ENCODE results near the gene COMT.
"Not testable (repeated sequence)": the region's sequence is repeated elsewhere in the genome, so short reads cannot be mapped to it uniquely, and the experiment has no call there.

The COMT gene

GRCh38 chr22:19909350-19910179 lies 32.0 kb upstream of the COMT start:
- DNase-seq (ENCODE audit: low spot score), result peak; percentile 89

DNA sequence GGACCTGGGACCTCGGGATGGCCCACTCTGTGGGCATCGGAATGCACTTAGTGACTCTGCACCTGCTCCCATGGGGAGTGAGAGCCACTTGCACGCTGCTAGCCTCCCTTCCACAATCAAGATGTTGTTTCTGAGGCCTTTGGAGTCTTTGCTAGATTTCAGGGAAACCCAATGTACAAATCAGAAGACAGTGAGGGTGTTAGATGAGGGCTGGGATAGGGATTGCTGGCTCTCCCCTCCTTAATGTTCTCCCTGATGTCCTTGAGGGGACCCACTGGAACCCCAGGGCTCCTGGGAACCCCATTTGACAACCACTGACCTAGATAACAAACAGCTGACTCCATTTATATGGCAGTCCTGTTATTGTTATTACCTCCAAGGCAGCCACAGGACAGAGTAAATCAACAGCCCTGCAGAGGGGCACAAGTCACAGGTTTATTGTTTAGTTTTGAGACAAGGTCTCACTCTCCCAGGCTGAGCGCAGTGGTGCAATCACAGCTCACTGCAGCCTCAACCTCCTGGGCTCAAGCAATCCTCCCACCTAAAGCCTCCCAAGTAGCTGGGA lies 31.3 kb upstream of the COMT start:
- no peak for DNase-seq (ENCODE audit: low spot score)

- DNase-seq (ENCODE audit: low spot score), result no peak
Observed at GRCh38 chr22:19911540-19912270, 29.9 kb upstream of the COMT start.

- no peak for DNase-seq (ENCODE audit: low spot score)
Observed at GRCh38 chr22:19912271-19912999, 29.1 kb upstream of the COMT start.

DNA sequence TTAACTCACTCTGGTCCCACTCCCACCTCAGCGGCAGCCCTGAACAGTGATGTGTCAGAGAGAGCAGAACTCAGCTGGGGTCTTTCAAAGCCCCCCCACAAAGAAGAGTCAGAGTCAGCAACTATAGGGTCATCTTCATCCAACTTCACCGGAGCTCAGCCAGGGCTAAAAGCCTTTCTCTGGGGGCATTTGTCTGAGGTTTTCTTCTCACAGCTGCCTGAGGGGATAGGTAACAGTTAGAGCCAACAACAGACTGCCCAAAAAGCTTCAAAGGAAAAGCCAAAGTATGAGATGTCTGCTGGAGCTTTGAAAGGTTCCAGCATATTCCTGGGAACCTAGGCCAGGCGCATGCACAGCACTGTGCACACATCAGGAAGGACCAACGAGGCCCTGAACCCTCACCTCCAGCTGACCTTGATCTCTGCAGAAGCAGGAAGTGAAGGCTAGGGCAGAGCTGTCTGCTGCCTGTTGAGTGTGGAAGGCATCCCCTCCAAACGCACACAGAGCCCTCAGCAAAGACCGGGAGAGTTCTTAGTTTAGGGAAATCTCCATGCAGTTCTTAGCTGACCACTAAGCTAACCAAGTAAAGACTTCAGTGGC lies 28.1 kb upstream of the COMT start:
- no peak for DNase-seq (ENCODE audit: low spot score)

- no peak for DNase-seq (ENCODE audit: low spot score)
Observed at GRCh38 chr22:19914201-19914943, 27.2 kb upstream of the COMT start.

- no peak for DNase-seq (ENCODE audit: low spot score)
Observed at GRCh38 chr22:19915287-19915954, 26.2 kb upstream of the COMT start.

DNA sequence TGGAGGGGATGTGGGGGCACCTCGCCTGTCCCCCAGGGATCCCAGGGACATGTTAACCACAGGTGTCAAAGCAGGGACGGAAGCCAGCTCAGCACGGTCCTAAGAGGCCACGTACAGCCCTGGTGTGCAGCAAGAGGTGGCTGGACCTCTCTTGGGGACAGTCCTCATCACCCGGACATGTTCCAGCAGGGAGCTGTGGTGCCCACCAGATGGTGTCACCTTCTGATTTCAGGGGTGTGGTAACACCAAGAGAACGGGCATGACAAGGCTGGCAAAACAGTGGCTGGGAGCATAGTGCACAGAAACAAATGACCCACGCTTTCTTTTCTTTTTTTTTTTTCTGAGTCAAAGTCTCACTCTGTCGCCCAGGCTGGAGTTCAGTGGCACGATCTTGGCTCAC lies 25.6 kb upstream of the COMT start:
- no peak for DNase-seq (ENCODE audit: low spot score)

DNA sequence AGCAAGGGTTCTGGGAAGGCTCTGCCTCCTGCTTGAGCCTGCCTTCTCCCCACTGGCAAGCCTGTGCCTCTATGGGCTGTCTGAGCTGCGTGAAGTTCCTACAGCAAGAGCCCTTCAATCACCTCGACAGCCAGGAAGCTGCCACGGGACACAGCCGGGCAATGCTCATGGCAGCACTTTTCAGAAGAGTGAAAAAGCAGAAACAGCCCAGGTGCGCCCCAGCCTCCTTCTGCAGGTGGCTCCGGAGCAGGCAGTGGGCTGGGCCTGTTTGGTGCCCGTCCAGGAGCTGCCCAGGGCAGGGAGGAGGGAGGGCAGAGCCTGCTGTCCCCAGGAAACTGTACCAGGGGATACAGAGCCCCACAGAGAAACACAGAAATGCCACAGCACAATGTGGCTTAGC lies 24.6 kb upstream of the COMT start:
- DNase-seq (ENCODE audit: low spot score), result no peak

DNA sequence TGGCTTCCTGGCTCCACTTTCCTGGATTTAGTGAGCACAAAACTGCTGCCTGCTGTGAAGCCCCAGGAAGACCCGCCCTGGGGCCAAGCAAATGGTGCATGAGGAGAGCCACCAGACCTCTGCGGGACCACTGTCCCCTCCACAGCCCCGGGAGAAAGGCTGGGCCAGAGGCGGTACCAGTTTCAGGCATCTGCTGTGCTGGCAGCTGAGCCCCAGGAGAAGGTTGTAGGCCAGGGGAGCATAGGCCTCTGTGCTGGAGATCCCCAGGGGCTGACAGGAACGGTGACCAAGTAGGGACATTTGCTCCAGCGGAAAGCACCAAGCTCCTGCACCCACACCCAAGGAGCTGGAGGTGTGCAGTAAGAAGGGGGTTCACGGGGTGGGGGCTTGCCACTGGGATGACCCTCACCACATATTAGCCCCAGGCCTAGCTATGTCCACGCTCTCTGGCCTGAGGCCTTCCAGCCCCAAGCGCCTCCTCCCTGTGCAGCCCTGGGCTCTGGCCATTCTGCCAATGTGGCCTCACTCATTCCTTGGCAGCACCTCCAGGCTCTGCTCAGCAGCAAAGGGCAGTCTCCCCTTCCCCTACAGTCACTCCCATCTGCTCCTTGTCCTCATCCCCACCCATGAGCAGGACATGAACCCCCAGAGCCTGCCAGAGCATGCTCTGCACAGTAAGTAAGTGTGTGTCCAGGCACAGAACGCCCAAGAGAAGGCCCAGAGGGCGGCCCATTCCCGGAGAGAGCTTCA lies 24.0 kb upstream of the COMT start:
- no peak for DNase-seq (ENCODE audit: low spot score)

DNA sequence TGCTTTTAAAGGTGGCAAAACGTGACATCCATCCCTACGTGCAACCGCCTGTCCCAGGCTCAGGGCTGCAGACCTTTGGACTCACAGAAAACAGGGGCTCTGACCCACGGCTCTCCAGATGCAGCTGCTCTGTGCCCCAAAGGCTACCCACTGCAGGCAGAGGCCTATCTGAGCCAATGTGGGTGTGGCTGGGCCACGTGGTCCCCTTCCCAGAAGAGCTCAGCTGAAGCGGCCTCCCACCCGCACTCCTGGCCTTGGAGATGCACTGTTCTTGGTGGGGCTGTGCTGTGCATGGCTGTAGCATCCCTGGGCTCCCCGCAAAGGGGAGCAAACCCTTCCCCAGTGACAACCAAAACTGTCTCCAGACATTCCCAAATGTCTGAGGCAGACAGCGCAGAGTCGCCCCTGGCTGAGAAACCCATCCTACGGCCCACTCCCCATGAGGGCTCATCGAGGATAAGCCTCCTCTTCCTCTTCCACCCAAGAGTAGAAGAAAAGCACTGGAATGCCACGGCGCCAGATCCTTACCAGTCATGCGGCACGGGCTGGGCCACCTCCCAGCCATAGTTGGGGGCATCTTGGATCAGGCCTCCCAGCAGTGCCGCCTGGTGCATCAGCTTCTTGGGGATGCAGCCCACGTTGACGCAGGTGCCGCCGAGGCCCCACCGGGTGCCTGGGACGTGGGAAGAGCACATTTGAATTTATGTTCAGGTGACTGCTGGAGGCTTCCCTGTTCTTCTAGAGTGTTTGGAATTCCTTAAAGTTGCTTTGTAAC lies 23.1 kb upstream of the COMT start:
- no peak for DNase-seq (ENCODE audit: low spot score)

- no peak for DNase-seq (ENCODE audit: low spot score)
Observed at GRCh38 chr22:19919701-19920363, 21.7 kb upstream of the COMT start.

- DNase-seq (ENCODE audit: low spot score), result no peak
Observed at GRCh38 chr22:19921544-19922081, 20.0 kb upstream of the COMT start.

DNA sequence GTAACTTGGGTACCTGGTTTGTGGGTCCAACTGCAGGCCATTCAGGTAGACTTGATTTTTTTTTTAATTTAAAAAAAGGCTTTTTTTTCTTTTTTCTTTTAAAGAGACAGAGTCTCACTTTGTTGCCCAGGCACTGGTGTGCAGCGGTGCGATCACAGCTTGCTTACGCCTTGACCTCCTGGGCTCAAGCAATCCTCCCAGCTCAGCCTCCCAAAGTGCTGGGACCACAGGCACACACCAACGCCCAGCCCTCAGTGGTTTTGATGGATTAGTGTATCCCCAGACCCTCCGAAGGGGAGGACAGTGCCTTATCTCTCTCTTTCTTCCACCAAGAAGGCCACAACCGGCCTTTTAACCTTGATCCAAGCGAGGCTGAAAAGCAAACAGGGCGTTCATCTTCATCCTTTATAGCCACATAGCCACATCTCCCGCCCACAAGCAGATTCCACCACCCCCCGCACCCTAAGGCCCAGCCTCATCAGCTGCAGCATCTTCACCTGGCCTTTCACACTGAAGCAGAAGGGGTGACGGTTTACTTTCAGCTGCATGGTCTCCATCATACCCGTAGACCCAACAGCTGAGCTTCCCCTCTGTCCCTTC lies 17.6 kb upstream of the COMT start:
- DNase-seq (ENCODE audit: low spot score), result no peak

DNA sequence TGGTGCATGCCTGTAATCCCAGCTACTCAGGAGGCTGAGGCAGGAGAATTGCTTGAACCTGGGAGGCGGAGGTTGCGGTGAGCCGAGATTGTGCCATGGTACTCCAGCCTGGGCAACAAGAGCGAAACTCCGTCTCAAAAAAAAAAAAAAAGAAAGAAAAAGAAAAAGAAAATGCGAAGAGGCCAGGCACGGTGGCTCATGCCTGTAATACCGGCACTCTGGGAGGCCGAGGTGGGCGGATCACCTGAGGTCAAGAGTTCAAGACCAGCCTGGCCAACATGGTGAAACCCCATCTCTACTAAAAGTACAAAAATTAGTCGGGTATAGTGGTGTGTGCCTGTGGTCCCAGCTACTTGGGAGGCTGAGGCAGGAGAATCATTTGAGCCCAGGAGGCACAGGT lies 15.5 kb upstream of the COMT start:
- not testable (repeated sequence) for DNase-seq (ENCODE audit: low spot score)

GRCh38 chr22:19927696-19928095 lies 13.9 kb upstream of the COMT start:
- no peak for DNase-seq (ENCODE audit: low spot score)

DNA sequence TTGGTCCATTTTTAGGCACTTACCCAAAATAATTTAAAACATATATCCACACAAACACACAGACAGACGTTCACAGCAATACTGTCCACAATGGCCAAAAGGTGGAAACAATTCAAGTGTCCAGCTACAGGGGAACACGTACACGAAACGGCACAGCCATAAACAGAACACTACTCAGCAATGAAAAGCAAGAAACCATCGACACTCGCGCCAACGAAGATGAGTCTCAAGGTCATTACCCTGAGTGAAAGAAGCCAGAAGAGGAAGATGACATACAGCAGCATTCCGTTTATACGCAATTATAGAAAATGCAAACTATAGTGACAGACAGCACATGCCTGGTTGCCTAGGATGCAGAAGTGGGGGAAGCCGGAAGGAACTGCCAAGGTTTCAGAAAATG lies 13.4 kb upstream of the COMT start:
- DNase-seq (ENCODE audit: low spot score), result no peak

Data from ecto neural progenitor cell (in vitro differentiated cells).